Gastroesophageal sphincter (tissue), 4 donors: ENCODE results near the gene KIR3DL3. TPM values are rescaled to one million over a fixed set of nuclear protein-coding genes. Genes with fewer than 3 reads are reported as not detected.
"Not testable (repeated sequence)": the region's sequence is repeated elsewhere in the genome, so short reads cannot be mapped to it uniquely, and the experiment has no call there.

ENCODE experiments used
- ATAC-seq: fragments of 150-250 bp; one replicate; pipeline ENCODE4 v1.9.1; 2016; ENCODE audit warnings: mild to moderate bottlenecking, moderate library complexity
- H3K27ac ChIP-seq, 4 donors: fragments of 200-600 bp; sonication (generic) in 3 of 4; 1 replicate in 3 of 4; 2 replicates in 1 of 4; pipeline ENCODE4 v1.5.1; 2016 to 2019
- H3K27me3 ChIP-seq: fragments of 200-600 bp; sonication (generic); one replicate; pipeline ENCODE4 v1.5.1; 2019
- H3K36me3 ChIP-seq, 2 donors: fragments of 200-600 bp; sonication (generic); one replicate each; pipeline ENCODE4 v1.5.1; 2019; ENCODE audit warnings: control low read depth in 1 of 2
- H3K4me1 ChIP-seq, 3 donors: fragments of 200-600 bp; sonication (generic); 1 replicate in 2 of 3; 2 replicates in 1 of 3; pipeline ENCODE4 v1.5.1; 2016 to 2019; ENCODE audit warnings: control low read depth in 2 of 3
- H3K4me3 ChIP-seq, 2 donors: fragments of 200-600 bp; sonication (generic); one replicate each; pipeline ENCODE4 v1.5.1; 2019; ENCODE audit warnings: mild to moderate bottlenecking in 1 of 2, moderate library complexity in 1 of 2
- H3K9me3 ChIP-seq, 3 donors: fragments of 200-600 bp; sonication (generic); one replicate each; pipeline ENCODE4 v1.5.1; 2017 to 2019; ENCODE audit warnings: control low read depth in 2 of 3
- EP300 ChIP-seq: sonication (generic); formaldehyde crosslinking; IDR thresholded peaks from one replicate; pipeline ENCODE4 v1.6.1; 2017; ENCODE audit warnings: antibody characterized with exemption, mild to moderate bottlenecking
- POLR2A ChIP-seq, 2 donors: fragments of 450-650 bp; IDR thresholded peaks; one replicate each; pipeline ENCODE4 v1.6.1; 2017; ENCODE audit warnings: antibody characterized with exemption in 2 of 2, mild to moderate bottlenecking in 2 of 2, moderate library complexity in 1 of 2
- POLR2AphosphoS5 ChIP-seq: sonication (generic); formaldehyde crosslinking; IDR thresholded peaks from one replicate; pipeline ENCODE4 v1.6.1; 2017; ENCODE audit warnings: antibody characterized with exemption
- WGBS, 2 donors: methylation state at CpG; one replicate each; pipeline ENCODE4 v1.1.5; 2018; ENCODE audit warnings: low coverage in 1 of 2; 5-methylcytosine and 5-hydroxymethylcytosine counted together
- total RNA-seq, 4 donors: library from RNA; depleted of rRNA; stranded (reverse); fragments of >200 nt; gene quantifications; one replicate each; pipeline ENCODE4 v1.1.0, GENCODE V29; 2016
- TF ChIP-seq, protein P1 (sequence below), 4 experiments: fragments of 200-600 bp in 2 of 4; fragments of 450-650 bp in 2 of 4; sonication (generic) in 1 of 4; IDR thresholded peaks; one replicate each; pipeline ENCODE4 v1.5.1; 2017 to 2019; ENCODE audit warnings: antibody characterized with exemption in 4 of 4, mild to moderate bottlenecking in 2 of 4, moderate library complexity in 2 of 4

Gene KIR3DL3
- not detected for total RNA-seq

DNA sequence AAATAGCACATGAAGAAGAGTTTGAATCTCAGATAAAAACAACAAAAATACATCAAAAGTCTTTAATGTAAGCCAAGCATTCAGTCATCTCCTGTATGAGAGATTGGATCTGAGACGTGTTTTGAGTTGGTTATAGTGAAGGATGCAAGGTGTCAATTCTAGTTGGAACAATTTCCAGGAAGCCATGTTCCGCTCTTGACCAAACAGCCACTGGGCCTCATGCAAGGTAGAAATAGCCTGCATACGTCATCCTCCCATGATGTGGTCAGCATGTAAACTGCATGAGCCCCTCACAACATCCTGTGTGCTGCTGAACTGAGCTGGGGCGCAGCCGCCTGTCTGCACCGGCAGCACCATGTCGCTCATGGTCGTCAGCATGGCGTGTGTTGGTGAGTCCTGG is at the start of gene KIR3DL3:
Gene KIR3DL3 (plus strand): TSS at position 301 of the 400 bp plus-strand sequence. CDS start 55 bp downstream, at position 356.
- Histone ChIP-seq H3K9me3 (peaks cover 0 to 29% (median 0%) of the 10 kb centered on the region in 3 donors), H3K27ac (no peak within 1 kb of the TSS), H3K4me1 (no peaks in the 10 kb centered on the region), H3K4me3 (no peak within 1 kb of the TSS), H3K27me3 (peaks cover 5% of the 10 kb centered on the region), H3K36me3 (no peaks in the 10 kb centered on the region)
- TF ChIP-seq, protein P1, sequence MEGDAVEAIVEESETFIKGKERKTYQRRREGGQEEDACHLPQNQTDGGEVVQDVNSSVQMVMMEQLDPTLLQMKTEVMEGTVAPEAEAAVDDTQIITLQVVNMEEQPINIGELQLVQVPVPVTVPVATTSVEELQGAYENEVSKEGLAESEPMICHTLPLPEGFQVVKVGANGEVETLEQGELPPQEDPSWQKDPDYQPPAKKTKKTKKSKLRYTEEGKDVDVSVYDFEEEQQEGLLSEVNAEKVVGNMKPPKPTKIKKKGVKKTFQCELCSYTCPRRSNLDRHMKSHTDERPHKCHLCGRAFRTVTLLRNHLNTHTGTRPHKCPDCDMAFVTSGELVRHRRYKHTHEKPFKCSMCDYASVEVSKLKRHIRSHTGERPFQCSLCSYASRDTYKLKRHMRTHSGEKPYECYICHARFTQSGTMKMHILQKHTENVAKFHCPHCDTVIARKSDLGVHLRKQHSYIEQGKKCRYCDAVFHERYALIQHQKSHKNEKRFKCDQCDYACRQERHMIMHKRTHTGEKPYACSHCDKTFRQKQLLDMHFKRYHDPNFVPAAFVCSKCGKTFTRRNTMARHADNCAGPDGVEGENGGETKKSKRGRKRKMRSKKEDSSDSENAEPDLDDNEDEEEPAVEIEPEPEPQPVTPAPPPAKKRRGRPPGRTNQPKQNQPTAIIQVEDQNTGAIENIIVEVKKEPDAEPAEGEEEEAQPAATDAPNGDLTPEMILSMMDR (IDR thresholded peaks at IDR 0.05), result no peak
- TF ChIP-seq EP300 (no peak), POLR2AphosphoS5 (no peak)
- no peak for ATAC-seq
- WGBS, 2 donors, result 72% methylated on average over 2 of the region's 9 CpGs; no CpG with 5 or more reads in 1 of the 2 donors

- WGBS, 2 donors, result 3 to 17% methylated on average over 5 to 10 of the region's 10 CpGs
- TF ChIP-seq, protein P1 (IDR thresholded peaks at IDR 0.05), result peak; percentile 66 to 82 (median 74)
Observed at GRCh38 chr19:54676210-54676834, 47.9 kb upstream of the KIR3DL3 start.

DNA sequence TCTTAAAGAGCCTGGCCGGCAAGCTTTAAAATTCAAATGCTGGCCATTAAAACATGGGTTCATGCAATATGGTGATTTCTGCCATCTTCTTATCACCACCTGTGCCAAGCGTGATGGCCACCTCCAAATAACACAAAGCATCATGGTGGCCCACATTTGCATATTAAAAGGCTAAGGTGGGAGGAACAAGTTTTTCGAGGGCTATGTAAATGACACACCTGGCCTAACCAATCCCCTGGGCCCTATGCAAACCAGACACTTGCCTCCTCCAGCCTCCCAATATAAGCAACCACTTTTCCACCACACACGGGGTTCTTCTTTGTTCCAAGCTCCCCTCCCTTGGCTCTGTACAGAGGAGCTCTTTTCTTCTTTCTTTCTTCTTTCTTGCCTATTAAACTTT is 47.0 kb upstream of the KIR3DL3 start:
- peaks cover 31% of the 10 kb centered on the region for H3K27me3 ChIP-seq
- ATAC-seq, result no peak
- H3K36me3 ChIP-seq, result no peaks in the 10 kb centered on the region
- 63 to 64% methylated on average over 3 to 4 of the region's 4 CpGs for WGBS, 2 donors
- no peak overlapping the region for H3K27ac ChIP-seq
- no peaks in the 10 kb centered on the region for H3K9me3 ChIP-seq
- no peak overlapping the region for H3K4me3 ChIP-seq
- TF ChIP-seq POLR2AphosphoS5 (no peak), POLR2A (IDR thresholded peaks at IDR 0.05) (no peak), EP300 (no peak)
- TF ChIP-seq, protein P1 (IDR thresholded peaks at IDR 0.05), result no peak
- H3K4me1 ChIP-seq, result no peaks in the 10 kb centered on the region

More at GRCh38 chr19:54676210-54676834, 47.9 kb upstream of the KIR3DL3 start:
- H3K36me3 ChIP-seq, ATAC-seq, H3K4me3 ChIP-seq, H3K9me3 ChIP-seq, H3K27ac ChIP-seq, H3K4me1 ChIP-seq: not testable (repeated sequence)
- H3K27me3 ChIP-seq, result peaks cover 35% of the 10 kb centered on the region

- not testable (repeated sequence) for H3K4me3 ChIP-seq, H3K4me1 ChIP-seq, H3K36me3 ChIP-seq, H3K9me3 ChIP-seq, H3K27ac ChIP-seq, ATAC-seq
- H3K27me3 ChIP-seq, result peaks cover 40% of the 10 kb centered on the region
- 54 to 77% methylated on average over 7 of the region's 12 CpGs for WGBS, 2 donors
Observed at GRCh38 chr19:54681596-54681995, 42.6 kb upstream of the KIR3DL3 start.

GRCh38 chr19:54682306-54682856 is 41.9 kb upstream of the KIR3DL3 start:
- 44 to 56% methylated on average over 7 of the region's 7 CpGs for whole genome bisulfite sequencing, 2 donors

GRCh38 chr19:54684527-54684926 is 39.7 kb upstream of the KIR3DL3 start:
- ATAC-seq, result no peak
- Histone ChIP-seq H3K36me3 (no peaks in the 10 kb centered on the region), H3K4me1 (no peaks in the 10 kb centered on the region), H3K9me3 (no peaks in the 10 kb centered on the region), H3K27ac (no peak overlapping the region), H3K4me3 (no peak overlapping the region), H3K27me3 (peaks cover 41% of the 10 kb centered on the region)
- 28 to 44% methylated on average over 2 to 3 of the region's 3 CpGs for WGBS, 2 donors
- TF ChIP-seq, protein P1 (IDR thresholded peaks at IDR 0.05), result no peak
- TF ChIP-seq POLR2AphosphoS5 (no peak), POLR2A (IDR thresholded peaks at IDR 0.05) (no peak), EP300 (no peak)

More at GRCh38 chr19:54682306-54682856, 41.9 kb upstream of the KIR3DL3 start:
- Histone ChIP-seq H3K4me1 (no peaks in the 10 kb centered on the region), H3K27ac (no peak overlapping the region), H3K9me3 (no peaks in the 10 kb centered on the region), H3K27me3 (peaks cover 36% of the 10 kb centered on the region), H3K4me3 (no peak overlapping the region), H3K36me3 (no peaks in the 10 kb centered on the region)
- no peak for TF ChIP-seq POLR2A (IDR thresholded peaks at IDR 0.05)
- ATAC-seq, result no peak
